GM19372 (cell line): ENCODE results near the gene PLXND1.

Source experiments
- ATAC-seq: cut with Tn5 transposase; IDR thresholded peaks from one replicate; pipeline ENCODE4 v1.9.1; 2021; ENCODE audit warnings: mild to moderate bottlenecking, low read depth, moderate library complexity; ENCODE audit not compliant: unreplicated experiment

Gene PLXND1

DNA sequence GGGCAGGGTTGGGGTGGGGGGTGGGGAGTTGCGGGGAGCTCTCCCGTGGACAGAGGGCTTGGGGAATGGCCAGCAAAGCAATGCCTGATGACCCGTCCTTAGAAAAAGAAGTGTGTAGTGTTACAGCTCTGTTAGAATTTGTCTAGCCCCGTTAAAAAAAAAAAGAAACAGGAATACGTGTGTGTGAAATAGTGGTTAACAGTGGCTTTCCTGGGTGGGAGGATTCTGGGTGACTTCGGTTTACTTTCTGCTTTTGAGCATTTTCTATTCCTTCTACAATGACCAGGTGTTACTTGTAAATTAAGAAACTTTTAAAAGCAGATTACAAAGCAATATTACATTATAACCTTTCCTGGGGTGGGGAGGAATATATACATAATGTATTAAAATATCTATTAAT, 38.5 kb downstream of the PLXND1 start:
- ATAC-seq: no peak

DNA sequence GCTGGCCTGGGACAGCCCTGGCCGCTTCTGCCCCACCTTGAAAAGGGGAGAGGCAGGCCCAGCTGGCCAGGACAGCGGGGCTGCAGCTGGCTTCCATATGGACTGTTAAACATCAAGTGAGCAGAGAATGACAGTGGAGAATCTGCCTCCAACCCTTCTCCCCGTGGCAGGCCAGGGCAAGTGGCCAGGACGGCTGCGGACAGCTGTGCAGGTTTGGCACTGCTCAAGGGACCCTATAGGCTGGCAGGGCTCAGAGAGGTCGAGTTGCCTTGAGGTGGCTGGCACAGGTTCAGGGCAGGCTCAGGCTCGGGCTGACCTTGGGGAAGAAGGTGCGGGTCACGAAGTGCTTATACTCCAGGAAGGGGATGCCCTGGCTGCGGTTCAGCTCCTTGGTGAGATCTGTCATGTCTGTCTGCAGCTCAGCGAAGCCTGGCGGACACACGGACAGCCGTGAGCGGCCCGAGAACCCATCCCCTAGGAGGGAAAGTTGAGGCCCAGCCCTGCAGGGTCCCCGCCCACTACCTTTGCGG, 39.2 kb downstream of the PLXND1 start:
- no peak for ATAC-seq

DNA sequence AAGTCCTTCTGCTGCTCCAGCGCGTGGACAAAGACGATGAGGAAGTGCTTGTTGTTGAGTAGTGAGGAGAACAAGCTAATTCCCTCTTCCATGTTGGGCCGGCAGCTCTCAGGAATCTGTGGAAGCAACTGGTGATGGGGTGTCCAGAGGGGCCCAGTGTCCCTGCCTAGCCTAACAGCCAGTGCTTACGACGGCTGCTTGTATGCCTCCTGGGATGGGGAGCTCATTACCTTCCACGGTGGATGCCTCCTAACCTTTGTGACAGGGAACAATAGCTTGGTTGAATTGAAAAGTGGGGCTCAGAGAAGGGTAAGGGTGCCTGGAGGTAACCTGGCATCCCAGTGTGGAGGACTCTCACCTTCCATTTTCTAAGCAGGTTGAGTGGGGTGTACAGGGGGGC, 40.6 kb downstream of the PLXND1 start:
- ATAC-seq: no peak

DNA sequence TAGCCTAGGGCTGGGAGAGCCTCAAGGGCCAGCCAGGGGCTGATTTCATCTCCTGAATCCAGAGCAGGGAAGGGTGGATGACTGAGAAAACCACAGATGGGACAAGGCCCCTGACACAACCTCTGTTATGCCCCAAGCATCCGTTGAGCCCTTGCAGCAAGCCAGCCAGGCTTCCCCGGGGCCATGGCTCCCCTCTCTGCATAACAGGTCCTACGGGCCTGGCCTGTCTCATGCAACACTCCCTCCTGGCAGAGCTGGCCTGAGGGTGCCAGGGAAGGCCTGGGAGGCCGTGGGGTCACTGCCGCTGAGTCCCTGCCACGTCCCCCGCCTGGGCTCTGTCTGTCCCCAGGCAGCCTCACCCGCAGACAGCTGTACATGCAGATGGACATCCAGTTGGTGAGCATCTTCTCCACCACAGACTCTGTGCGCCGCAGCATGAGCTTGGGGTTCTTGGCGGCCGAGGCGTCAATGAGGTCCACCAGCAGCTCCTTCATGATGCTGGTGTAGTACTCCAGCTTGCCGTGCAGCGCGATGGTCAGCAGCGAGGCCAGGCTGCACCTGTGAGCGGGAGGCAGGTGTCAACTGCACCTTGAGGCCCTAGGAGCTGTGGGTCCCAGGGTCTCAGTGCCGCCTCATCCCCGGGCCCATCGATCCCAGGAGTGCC, 41.4 kb downstream of the PLXND1 start:
- no peak for ATAC-seq

DNA sequence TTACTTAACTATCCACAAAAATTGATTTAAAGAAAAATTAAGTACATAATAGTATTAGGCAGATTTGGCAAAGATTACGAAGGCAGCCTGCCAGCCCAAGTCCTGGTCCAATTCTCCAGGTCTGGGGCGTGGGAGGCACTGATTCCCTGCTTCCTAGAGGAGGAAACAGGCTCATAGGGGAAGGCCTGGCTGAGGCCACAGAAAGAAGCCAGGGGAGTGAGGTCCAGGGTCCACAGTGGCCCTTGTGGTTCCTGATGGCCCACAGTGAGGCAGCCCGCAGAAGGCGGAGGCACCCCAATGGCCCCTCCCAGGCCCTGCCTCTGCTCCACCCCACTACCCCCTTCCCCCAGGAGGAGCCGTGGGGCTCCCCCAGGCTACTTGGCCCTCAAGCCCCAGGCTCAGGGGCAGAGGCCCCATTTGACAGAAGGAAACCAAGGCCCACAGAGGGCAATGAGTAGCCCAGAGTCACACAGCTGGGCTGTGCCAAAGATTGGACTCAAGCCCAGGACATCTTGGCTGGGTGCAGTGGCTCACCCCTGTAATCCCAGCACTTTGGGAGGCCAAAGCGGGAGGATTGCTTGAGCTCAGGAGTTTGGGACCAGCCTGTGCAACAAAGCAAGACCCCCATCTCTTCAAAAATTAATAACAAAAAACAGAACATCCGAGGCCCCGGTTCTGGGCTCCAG, 42.5 kb downstream of the PLXND1 start:
- no peak for ATAC-seq

DNA sequence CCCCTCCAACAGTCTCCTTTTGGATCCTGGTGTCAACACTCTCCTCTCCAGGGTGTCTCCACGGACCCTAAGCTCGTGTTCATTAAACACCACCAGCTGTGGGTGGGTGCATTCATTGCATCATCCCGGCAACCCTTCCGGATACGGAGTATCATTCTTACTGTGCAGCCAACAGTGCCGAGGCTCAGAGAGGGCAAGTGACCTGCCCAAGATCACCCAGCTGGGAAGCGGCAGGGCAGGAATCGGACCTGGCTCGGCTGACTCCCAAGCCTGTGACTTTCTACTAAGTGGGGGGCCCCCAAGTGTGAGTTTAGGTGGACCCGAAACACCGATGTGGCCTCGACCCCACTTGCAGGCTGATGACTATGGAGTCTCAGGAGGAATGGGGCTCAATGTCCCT, 43.1 kb downstream of the PLXND1 start:
- ATAC-seq: no peak

DNA sequence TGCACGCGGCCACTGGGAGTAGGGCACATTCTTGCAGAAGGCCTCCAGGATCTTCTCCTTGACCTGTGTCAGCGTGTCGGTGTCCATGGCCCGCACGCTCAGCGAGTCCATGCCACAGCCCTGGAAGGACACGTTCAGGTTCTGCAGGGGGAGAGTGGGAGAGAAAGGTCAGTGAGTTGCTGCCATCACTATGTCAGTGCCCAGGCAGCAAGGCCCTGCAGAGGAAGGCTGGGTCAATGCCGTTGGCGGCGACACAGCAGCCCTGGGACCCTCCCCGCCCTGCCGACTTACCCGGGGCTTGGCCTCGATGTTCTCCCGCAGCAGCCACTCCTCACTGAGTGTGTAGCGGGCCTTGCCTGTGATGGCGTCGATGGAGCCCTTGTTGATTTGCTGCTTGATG, 43.7 kb downstream of the PLXND1 start:
- ATAC-seq: no peak

DNA sequence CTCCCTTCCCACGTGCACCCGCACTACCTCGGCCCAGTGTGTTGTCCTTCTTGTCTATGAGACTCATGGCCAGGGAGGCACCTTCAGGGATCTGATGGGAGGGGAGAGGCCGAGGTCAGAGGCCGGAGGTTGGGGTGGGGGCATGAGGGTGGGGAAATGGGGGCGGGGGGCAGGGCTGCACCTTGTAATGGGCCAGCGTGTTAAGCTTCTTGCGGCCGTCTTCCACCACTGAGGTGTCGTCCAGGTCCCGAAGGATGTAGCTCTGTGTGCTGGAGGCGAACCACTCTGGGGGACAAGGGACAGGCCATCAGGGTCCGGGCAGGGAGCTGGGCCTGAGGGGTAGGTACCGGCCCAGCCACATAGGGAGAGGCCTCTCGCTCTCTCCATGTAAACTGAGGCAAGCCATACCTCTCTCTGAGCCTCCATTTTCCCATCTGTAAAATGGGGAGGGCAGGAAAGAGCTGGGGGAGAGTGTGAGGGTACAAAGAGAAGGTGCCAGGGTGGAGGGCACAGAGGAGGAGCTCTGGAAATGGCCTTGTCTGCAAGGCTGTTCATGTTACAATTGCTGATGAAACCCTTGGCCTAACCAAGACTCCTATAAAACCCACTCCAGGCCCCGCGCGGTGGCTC, 44.7 kb downstream of the PLXND1 start:
- no peak for ATAC-seq

DNA sequence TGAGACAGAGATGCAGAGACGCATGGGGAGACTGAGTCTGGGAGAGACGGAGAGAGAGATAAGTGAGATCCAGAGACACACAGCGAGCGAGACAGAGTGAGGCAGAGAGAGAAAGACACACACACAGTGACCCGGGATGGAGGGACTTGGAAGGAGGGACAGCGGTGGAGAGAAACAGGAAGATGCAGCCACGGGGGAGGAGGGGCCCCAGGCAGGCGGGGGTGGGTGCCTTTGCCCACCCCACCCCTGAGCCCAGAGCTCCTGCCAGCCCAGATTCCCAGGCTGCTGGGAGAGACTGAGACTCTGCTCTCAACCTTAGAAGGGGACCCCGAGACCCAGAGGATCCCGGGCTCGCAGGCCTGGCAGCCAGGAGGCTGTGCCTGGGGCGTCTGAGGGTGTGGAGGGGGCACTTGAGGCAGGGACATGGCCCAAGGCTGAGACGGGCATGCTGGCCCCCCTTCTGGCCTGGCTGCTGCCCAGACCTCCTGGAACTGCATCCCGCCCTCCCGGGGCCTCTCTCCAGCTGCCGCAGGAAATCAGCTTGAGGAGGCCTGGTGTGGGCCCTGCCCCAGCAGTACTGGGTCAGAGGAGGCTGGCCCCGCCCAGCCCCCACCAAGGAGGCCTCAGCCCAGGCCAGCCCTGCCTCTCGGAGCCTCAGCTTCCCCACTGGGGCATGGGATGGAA, 45.4 kb downstream of the PLXND1 start:
- no peak for ATAC-seq

DNA sequence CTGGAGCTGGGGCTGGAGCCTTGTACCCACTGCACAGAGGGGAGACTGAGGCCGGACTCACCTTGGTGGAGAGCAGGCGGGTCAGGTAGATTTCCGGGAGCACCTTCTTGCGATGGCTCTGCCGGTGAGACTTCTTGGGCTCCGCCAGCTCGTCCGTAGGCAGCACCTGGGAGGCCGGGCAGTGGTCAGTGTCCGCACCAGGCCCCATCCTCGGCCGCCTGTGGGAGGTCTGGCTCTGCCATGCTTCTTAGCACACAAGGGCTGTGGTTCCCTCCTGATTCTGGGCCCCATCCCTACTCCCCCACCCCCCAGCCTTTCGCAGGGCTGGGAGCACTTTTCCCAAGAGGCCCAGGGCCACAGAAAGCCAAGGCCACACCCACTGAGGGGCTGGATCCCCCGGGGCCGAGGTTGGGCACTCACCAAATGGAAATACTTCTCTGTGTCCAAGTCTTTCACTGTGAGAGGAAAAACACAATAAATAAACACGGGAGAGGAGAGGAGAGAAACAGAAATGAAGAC, 46.1 kb downstream of the PLXND1 start:
- ATAC-seq: no peak

DNA sequence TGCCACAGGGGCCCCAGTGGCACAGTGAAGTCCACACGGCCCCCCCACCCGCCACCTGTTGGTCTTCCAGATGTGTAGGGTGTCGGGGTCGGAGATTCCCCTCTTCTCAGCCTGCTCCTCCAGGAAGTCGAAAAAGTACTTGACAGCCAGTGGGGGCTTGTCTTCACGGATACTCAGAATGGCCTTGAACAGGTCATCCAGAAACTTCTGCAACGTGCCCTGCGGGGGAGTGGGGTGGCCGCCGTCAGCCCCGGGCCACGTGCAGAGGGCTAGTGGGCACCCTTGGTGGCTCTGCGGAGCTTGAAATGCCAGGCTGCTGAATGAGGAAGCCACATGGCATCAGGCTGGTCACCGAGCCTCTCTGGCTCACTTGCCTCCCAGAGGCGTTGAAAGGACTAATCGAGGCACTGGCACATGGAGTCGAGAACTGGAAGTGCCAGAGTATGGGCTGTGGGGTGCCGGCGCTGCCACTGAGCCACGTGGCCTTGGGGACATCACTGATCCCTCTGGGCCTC, 46.9 kb downstream of the PLXND1 start:
- no peak for ATAC-seq

DNA sequence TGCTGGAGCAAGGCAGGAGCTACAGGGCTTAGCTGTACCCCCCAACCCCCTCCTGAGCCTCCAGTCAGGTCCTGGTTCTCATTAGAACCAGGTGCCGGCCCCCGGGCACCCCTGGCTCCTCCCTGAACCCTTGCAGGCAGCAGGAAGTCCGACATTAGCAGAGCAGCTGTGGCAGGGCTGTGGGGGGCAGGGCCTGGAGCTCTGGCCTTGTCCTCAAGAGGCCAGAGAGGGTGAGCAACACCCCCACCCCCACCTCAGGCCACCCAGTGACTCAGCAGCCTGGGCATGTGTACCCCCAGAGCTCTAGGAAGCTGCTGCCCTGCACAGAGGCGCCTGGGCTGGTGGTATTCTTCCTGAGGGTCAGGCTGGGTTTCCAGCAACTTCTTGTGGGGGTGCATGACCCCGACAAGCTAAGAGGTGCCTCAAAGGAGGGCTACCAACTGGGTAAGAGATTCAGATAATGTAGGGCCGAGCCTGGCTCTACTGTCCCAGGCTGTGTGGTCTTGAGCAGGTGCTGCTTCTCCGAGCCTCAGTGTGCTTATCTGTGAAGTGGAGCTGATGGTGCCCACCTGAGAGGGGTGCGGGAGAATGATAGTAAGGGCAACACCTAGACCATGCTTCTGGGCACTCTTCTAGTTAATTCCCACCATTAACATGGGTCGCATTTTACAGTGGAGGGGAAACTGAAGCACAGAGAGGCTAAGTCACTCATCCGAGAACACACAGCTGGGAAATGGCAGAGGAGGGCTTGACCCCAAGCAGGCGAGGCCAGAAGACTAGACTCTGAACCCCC, 47.5 kb downstream of the PLXND1 start:
- ATAC-seq: no peak

DNA sequence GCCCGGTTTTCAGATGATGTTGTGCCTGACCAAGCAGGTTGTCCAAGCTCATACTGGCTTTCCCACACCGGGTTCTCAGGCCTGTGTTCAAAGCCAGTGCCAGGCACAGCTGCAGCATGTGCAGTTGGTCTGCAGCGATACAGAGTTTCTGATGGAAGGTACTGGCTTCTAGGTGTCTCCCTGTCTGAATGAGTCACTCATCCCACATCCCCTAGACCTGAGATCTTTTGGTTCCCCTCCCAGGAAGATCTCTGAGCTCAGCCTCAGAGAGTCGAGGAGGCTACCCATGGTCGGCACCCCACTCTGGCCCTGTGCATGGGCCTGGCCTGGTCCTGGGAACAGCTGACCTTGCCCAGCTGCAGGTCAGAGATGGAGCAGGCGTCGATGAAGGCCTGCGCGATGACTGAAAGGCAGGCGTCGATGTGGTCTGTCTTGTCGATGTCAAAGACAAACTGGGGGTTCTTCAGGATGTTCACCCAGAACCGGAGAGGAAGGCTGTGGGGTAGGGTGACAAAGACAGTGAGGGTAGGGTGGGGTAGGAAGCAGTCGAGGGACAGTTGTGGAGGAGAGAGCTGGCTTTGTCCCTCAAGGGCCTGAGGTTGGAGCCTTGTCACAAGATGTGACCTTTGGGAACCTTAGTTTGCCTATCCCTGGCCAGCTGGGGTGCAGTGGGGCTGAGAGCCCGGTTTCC, 48.2 kb downstream of the PLXND1 start:
- ATAC-seq: no peak

DNA sequence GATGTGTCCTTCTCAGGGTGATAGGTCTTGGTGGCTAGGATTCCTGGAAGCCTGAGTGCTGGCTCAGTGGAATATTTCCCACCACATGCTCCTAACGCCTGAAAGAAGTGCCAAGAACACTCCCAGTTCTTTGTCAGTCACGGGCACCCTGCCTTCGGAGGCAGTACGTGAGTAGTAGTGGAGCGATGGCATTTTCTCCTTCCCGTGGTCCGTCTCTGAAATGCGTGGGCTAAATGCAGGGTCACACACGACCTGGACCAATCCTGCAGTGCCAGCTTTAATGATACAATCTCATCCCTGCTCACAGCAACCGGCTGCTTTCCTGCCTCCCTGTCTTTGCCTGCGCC, 49.0 kb downstream of the PLXND1 start:
- no peak for ATAC-seq

DNA sequence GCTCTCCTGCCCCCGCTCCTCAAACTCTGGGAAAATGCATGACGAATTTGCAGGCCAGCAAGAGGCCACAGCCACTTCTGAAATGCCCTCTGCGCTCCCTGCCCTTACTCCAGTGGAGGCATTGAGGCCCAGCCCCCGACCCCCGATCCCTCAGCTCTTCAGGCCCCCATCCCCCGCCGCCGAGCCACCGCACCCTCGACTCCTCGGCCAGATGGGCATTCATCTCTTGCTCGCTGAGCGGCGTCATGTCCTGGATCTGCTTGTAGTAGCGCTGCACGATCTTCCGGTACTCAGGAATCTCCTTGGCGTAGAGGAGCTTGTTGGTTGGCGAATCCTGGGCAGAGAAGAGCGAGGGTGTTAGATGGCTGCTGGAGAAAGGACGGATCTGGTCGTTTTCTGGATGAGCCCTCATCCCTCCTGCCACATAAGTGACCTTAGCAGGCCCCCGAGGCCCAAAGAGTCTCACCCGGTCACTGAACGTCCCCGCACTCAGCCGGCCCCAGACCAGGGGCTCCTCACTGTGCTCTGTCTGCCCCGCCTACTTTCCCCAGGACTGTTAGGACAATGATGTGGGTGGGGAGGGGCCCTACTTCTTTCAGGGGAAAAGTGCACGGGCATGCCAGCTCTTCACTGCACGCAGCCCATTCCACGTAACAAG, 49.5 kb downstream of the PLXND1 start:
- ATAC-seq: no peak

DNA sequence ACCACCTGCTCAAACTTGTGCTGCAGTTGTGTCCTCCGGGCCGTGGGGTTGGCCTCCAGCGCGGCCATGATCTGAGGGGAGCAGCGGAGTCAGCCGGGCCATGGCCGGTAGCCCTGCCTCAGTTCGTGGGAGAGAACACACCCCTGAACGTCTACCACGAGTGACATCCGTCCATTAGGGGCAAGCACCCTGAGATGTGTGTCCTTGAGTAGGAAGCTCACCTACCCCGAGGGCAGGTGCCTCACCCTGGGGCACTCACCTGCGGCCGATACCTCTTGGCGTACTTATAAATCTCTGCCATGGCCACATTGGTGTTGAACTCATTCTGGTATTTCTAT, 50.1 kb downstream of the PLXND1 start:
- ATAC-seq: no peak

DNA sequence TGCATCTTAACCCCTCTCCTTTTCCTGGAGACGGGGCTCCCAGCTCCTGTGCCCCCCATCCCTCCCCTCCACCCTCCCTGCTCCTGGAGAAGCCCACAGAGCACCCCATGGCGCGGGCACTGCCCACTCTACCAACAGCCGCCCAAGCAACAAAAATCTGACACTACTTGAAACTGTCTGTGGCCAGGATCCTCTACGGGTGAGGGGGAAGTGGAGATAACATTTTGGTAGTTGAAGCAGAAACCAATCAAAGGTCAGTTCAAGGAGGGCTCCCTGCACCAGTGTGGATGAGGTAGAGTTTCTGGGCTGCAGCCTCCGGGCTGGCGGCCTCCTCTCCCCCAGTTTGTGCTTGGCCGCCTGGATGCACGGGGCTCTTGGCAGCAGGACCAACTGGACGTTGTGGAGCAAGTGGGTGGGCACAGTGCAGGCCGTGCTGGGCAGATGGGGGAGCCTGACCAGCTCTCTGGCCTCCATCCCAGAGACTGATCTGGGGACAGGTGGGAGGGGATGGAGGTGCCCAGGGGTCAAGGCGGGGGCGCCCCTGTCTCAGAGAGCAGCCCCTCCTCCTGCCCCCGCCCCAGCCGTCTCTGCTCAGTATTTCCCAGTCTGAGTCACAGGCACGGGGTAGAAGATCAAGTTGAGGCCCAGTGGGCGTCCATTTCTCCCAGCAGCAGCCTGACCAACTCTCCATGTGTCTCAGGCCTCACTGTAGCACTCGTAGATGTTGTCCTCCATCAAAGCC, 50.7 kb downstream of the PLXND1 start:
- no peak for ATAC-seq

DNA sequence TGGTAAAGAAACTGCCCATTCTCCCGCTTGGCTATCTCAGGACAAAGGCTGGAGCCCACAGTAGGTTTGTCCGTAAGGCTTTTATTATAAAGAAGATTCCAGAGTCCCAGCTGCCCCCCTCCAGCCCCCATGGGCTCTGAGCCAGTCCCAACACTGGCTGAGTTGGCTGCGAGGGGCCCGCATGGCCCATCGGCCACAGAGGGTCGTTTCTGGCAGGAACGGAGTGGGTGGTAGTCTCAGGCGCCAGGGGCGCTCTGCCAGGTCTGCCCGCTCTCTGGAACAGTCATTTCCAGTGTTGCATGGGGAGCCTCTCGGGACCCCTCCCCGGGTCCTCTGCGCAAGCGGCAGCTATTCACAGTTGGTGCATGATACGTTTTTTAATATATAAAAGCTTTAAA, 51.3 kb downstream of the PLXND1 start:
- no peak for ATAC-seq
